A673 (cell line): Measurements from ENCODE around the gene RACK1. TPM values are rescaled to one million over a fixed set of nuclear protein-coding genes. Genes with fewer than 3 reads are reported as not detected.
"Not testable (repeated sequence)": the region's sequence is repeated elsewhere in the genome, so short reads cannot be mapped to it uniquely, and the experiment has no call there.

Source experiments
- BruUV-seq: library from RNA; stranded (reverse); fragments of 400-500 nt; replicated peaks from 2 replicates; lab custom pipeline; 2021; lab: Mats Ljungman, UMichigan
- CTCF ChIA-PET: fragments of 300-600 bp; sonication (Branson Sonifier 250); formaldehyde crosslinking; loops from one replicate; lab custom pipeline; 2022; ENCODE audit warnings: antibody characterized with exemption; lab: Charles Lee
- POLR2A ChIA-PET: fragments of 300-600 bp; sonication (Branson Sonifier 250); formaldehyde crosslinking; loops from one replicate; lab custom pipeline; 2022; ENCODE audit warnings: antibody characterized with exemption; ENCODE audit not compliant: low non-redundant PET; lab: Charles Lee
- DNase-seq: peaks from one replicate; pipeline ENCODE4 v3.0.0-alpha.2; 2015; ENCODE audit warnings: low spot score
- H3K27ac ChIP-seq: fragments of 200-600 bp; sonication (generic); 2 replicates; pipeline ENCODE4 v1.5.1; 2016; ENCODE audit warnings: mixed run types, low read depth, mild to moderate bottlenecking, mixed read lengths, antibody characterized with exemption, low read length; ENCODE audit not compliant: poor library complexity, severe bottlenecking
- H3K27me3 ChIP-seq: fragments of 200-600 bp; sonication (generic); replicated peaks from 2 replicates; pipeline ENCODE4 v1.6.1; 2017; ENCODE audit warnings: mixed run types, low read depth, mild to moderate bottlenecking, mixed read lengths, antibody characterized with exemption, low read length; ENCODE audit not compliant: insufficient read depth, poor library complexity
- H3K36me3 ChIP-seq: fragments of 200-600 bp; sonication (generic); 2 replicates; pipeline ENCODE4 v1.6.1; 2016; ENCODE audit warnings: mixed run types, mild to moderate bottlenecking, mixed read lengths, antibody characterized with exemption, low read length; ENCODE audit not compliant: insufficient read depth, poor library complexity, severe bottlenecking
- H3K4me1 ChIP-seq: fragments of 200-600 bp; sonication (generic); 2 replicates; pipeline ENCODE4 v1.6.1; 2017; ENCODE audit warnings: mixed run types, mild to moderate bottlenecking, mixed read lengths, antibody characterized with exemption, low read length; ENCODE audit not compliant: insufficient read depth, poor library complexity, severe bottlenecking
- H3K4me3 ChIP-seq: fragments of 200-600 bp; sonication (generic); 2 replicates; pipeline ENCODE4 v1.5.1; 2016; ENCODE audit warnings: low read depth, mixed run types, mild to moderate bottlenecking, mixed read lengths, low read length; ENCODE audit not compliant: poor library complexity, severe bottlenecking
- H3K9me3 ChIP-seq: fragments of 200-600 bp; sonication (generic); 2 replicates; pipeline ENCODE4 v1.6.1; 2016; ENCODE audit warnings: mixed run types, low read depth, mild to moderate bottlenecking, mixed read lengths, antibody characterized with exemption, low read length; ENCODE audit not compliant: poor library complexity, severe bottlenecking
- EZH2 ChIP-seq: fragments of 200-600 bp; sonication (generic); IDR thresholded peaks from 2 replicates; pipeline ENCODE4 v1.6.1; 2017; ENCODE audit warnings: borderline replicate concordance, low read depth, mild to moderate bottlenecking, mixed read lengths, antibody characterized with exemption, low read length; ENCODE audit not compliant: poor library complexity, severe bottlenecking
- intact Hi-C: fragments of 100-400 bp; cut with micrococcal nuclease; formaldehyde crosslinking; loops from one replicate; pipeline ENCODE4 v1.10.0; 2022; ENCODE audit not compliant: unreplicated experiment
- total RNA-seq: library from RNA; stranded (reverse); gene quantifications from 2 replicates; pipeline ENCODE4 v1.2.3, GENCODE V29; 2021
- TF ChIP-seq, protein P1 (sequence below): fragments of 300-800, 200-600 bp; sonication (generic); conservative IDR thresholded peaks from 2 replicates; pipeline ENCODE4 v1.5.1; 2017; ENCODE audit warnings: low read depth, mild to moderate bottlenecking, antibody characterized with exemption, low read length, moderate library complexity, mixed read lengths

Gene RACK1
- total RNA-seq, 1 experiment from 2014 or later, result 1,719 TPM

DNA sequence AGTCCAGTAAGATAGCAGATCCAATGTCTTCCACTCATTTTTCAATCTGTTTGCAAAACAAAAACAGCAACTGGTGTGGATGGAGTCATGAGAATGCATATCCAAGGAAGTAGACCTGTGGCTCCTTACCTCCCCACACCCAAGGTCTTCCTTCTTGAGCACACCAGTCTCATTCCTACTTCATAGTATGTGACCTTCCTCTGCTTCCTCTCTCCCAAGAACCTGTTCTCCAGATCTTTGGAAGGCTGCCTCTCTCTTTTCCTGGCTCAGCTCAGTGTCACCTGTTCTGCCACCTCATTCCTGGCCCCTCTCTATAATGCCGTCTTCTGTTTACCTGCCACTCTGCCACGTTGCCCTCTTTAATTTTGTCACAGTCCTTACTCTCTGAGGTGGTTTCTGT, 30.8 kb downstream of the RACK1 start:
- TF ChIP-seq, protein P1, sequence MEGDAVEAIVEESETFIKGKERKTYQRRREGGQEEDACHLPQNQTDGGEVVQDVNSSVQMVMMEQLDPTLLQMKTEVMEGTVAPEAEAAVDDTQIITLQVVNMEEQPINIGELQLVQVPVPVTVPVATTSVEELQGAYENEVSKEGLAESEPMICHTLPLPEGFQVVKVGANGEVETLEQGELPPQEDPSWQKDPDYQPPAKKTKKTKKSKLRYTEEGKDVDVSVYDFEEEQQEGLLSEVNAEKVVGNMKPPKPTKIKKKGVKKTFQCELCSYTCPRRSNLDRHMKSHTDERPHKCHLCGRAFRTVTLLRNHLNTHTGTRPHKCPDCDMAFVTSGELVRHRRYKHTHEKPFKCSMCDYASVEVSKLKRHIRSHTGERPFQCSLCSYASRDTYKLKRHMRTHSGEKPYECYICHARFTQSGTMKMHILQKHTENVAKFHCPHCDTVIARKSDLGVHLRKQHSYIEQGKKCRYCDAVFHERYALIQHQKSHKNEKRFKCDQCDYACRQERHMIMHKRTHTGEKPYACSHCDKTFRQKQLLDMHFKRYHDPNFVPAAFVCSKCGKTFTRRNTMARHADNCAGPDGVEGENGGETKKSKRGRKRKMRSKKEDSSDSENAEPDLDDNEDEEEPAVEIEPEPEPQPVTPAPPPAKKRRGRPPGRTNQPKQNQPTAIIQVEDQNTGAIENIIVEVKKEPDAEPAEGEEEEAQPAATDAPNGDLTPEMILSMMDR, result no peak
- TF ChIP-seq EZH2, result no peak
- no peaks in the 10 kb centered on the region for H3K9me3 ChIP-seq
- no peak overlapping the region for H3K4me3 ChIP-seq
- no peak overlapping the region for H3K27ac ChIP-seq
- DNase-seq, result no peak
- no peaks in the 10 kb centered on the region for H3K36me3 ChIP-seq
- intact Hi-C loops, result no loop called here
- ChIA-PET CTCF (no interaction called here), POLR2A (no interaction called here)
- no peaks in the 10 kb centered on the region for H3K27me3 ChIP-seq
- BruUV-seq, result no TSS peak
- H3K4me1 ChIP-seq, result no peaks in the 10 kb centered on the region

DNA sequence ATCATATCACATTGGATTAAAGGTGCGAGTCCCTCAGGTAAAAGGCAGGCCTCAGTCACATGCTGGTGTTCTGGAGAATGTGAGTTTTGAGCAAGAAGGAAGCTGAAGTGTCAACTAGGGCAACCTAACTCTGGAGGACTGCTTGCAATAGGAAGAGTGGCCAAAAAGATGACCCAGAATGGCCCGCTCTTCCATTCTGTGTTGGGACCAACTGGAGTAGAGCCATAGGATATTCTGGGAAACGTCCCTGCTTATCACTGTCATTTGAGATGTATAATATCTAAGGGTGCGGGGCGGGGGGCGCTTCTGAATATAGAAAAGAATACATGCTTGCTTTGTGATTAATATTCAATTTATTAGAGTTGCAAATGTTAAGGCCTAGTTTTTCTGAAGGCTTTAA, 31.6 kb downstream of the RACK1 start:
- no peaks in the 10 kb centered on the region for H3K4me1 ChIP-seq
- no peaks in the 10 kb centered on the region for H3K27me3 ChIP-seq
- intact Hi-C loops, result no loop called here
- no peak overlapping the region for H3K27ac ChIP-seq
- CTCF ChIA-PET, result interaction anchor here (0.6 kb wide), 1 partner anchor 594 kb away, joined by 4 read pairs; no protein-coding TSS in a partner anchor
- no peaks in the 10 kb centered on the region for H3K9me3 ChIP-seq
- POLR2A ChIA-PET, result no interaction called here
- no peak overlapping the region for H3K4me3 ChIP-seq
- TF ChIP-seq, protein P1, result no peak
- no peak for TF ChIP-seq EZH2
- no TSS peak for BruUV-seq
- no peaks in the 10 kb centered on the region for H3K36me3 ChIP-seq
- no peak for DNase-seq

DNA sequence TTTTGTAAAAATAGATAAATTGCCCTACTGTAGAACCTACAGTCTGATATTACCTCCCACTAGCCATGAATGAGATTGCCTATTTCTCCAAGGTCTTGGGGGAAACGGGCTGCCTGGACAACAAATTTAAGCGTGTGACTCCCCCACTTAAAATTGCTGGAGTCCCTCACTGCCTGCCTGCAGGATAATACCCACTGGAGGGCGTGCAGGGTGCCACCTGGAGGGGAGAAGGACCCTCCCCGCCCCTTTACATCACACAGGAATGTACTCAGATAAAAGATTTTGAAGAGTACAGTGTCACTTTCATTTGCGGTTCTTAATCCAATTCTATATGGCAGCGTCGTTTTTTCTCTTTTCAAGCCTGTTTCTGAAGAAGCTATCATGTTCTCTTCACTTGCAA, 32.5 kb downstream of the RACK1 start:
- BruUV-seq, result no TSS peak
- H3K9me3 ChIP-seq, result no peaks in the 10 kb centered on the region
- ChIA-PET POLR2A (no interaction called here), CTCF (interaction anchor here (0.6 kb wide), 1 partner anchor 593 kb away, joined by 4 read pairs; no protein-coding TSS in a partner anchor)
- no peak overlapping the region for H3K4me3 ChIP-seq
- no peaks in the 10 kb centered on the region for H3K36me3 ChIP-seq
- H3K27ac ChIP-seq, result no peak overlapping the region
- H3K4me1 ChIP-seq, result no peaks in the 10 kb centered on the region
- intact Hi-C loops, result no loop called here
- TF ChIP-seq EZH2, result no peak
- TF ChIP-seq, protein P1, result 0 out of 2 replicates have a peak, but pooled peaks have one; percentile 13
- H3K27me3 ChIP-seq, result no peaks in the 10 kb centered on the region
- no peak for DNase-seq

DNA sequence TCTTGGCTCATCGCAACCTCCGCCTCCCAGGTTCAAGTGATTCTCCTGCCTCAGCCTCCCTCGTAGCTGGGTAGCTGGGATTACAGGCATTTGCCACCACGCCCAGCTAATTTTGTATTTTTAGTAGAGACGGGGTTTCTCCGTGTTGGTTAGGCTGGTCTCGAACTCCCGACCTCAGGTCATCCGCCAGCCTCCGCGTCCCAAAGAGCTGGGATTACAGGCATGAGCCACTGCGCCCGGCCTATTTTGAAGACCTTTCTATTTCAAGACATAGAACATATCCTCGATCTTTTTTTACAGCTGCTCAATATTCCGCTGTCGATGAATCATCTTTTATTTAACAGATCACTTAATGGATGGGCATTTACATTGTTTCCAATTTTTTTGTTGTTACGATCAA, 33.0 kb downstream of the RACK1 start:
- BruUV-seq, result not testable (repeated sequence)

DNA sequence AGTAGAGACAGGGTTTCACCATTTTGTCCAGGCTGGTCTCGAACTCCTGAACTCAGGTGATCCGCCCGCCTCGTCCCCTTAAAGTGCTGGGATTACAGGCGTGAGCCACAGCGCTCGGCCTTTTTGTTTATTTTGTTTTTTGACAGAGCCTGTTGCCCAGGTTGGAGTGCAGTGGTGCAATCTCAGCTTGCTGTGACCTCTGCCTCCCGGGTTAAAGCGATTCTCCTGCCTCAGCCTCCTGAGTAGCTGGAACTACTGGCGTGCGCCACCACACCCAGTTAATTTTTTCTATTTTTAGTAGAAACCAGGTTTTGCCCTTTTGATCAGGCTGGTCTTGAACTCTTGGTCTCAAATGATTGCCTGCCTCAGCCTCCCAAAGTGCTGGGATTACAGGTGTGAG, 33.6 kb downstream of the RACK1 start:
- H3K36me3 ChIP-seq, H3K4me1 ChIP-seq, POLR2A ChIA-PET, H3K4me3 ChIP-seq, H3K27ac ChIP-seq, H3K9me3 ChIP-seq, H3K27me3 ChIP-seq, DNase-seq, intact Hi-C loops, BruUV-seq, CTCF ChIA-PET: not testable (repeated sequence)

More for the DNA sequence above, 33.0 kb downstream of the RACK1 start:
- POLR2A ChIA-PET, H3K4me3 ChIP-seq, DNase-seq, H3K36me3 ChIP-seq, intact Hi-C loops, CTCF ChIA-PET, H3K9me3 ChIP-seq, H3K4me1 ChIP-seq, H3K27ac ChIP-seq, H3K27me3 ChIP-seq: not testable (repeated sequence)
